Testis (tissue), 3 donors: Measurements from ENCODE around the gene TWSG1. TPM values are rescaled to one million over a fixed set of nuclear protein-coding genes. Genes with fewer than 3 reads are reported as not detected.
A peak's percentile ranks its signal among the peaks of the same experiment; 100 is the strongest.
"Not testable (repeated sequence)": the region's sequence is repeated elsewhere in the genome, so short reads cannot be mapped to it uniquely, and the experiment has no call there.

Experiments
- DNase-seq: peaks from one replicate; pipeline ENCODE4 v3.0.0-alpha.2; 2019
- H3K27ac ChIP-seq, 2 donors: fragments of 200-600 bp; sonication (generic); one replicate each; pipeline ENCODE4 v1.5.1; 2019
- H3K27me3 ChIP-seq: fragments of 200-600 bp; sonication (generic); one replicate; pipeline ENCODE4 v1.5.1; 2019
- H3K36me3 ChIP-seq: fragments of 200-600 bp; sonication (generic); one replicate; pipeline ENCODE4 v1.5.1; 2017; ENCODE audit warnings: low read depth; ENCODE audit errors: missing control alignments
- H3K4me1 ChIP-seq: fragments of 200-600 bp; sonication (generic); one replicate; pipeline ENCODE4 v1.5.1; 2019
- H3K4me3 ChIP-seq, 2 donors: fragments of 200-600 bp; sonication (generic); one replicate each; pipeline ENCODE4 v1.5.1; 2017 to 2019
- H3K9me3 ChIP-seq: fragments of 200-600 bp; sonication (generic); one replicate; pipeline ENCODE4 v1.5.1; 2017
- POLR2A ChIP-seq: fragments of 450-650 bp; IDR thresholded peaks from one replicate; pipeline ENCODE4 v1.6.1; 2017; ENCODE audit warnings: antibody characterized with exemption, mild to moderate bottlenecking, moderate library complexity
- WGBS, 2 donors: methylation state at CpG; one replicate each; pipeline ENCODE4 v1.1.5; 2018; 5-methylcytosine and 5-hydroxymethylcytosine counted together
- intact Hi-C: fragments of 100-400 bp; cut with DNase I; formaldehyde crosslinking; loops from one replicate; pipeline ENCODE4 v1.15.1; 2023; ENCODE audit warnings: low total_unique reads
- polyA plus RNA-seq: library from polyadenylated mRNA; stranded (reverse); fragments of 350-450 nt; fragmentation: Illumina TruSeq; extraction: RNeasy Lipid Tissue Mini Kit (QIAGEN cat#74804); gene quantifications from one replicate; pipeline ENCODE4 v1.2.3, GENCODE V29; 2014; ENCODE audit warnings: low read depth, low replicate concordance; ENCODE audit not compliant: insufficient read depth
- total RNA-seq, 2 donors: library from RNA; depleted of rRNA; stranded (reverse); fragments of >200 nt; gene quantifications; one replicate each; pipeline ENCODE4 v1.2.3, GENCODE V29; 2016
- TF ChIP-seq, protein P1 (sequence below), 3 experiments: fragments of 450-650 bp in 2 of 3; fragments of 200-600 bp in 1 of 3; sonication (generic) in 1 of 3; IDR thresholded peaks; one replicate each; pipeline ENCODE4 v1.5.1; 2016 to 2019; ENCODE audit warnings: antibody characterized with exemption in 3 of 3, mild to moderate bottlenecking in 2 of 3, moderate library complexity in 1 of 3

The TWSG1 gene
- total and polyA plus RNA-seq, 3 donors from 2014 or later, result 20.1 to 26.6 (median 23.8) TPM

DNA sequence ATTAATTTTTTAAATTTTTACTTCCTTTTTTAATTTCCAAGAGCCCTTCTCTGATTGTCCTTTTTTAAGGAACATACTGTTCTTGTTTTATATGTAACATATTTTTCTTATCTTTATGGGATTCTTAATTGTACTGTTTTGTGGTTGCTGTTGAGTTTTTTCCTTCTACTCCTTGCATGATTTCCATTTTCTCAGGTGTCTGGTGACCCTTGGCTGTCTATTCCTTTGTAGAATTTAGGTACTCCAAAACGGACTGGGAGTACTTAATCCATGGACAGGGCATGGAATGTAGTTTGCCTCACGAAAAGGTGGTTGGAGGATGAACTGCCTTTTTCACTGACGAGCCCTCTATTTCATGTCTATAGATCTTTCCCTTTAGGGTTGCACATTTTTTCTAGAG is 26.6 kb downstream of the TWSG1 start:
- Histone ChIP-seq H3K36me3 (no peaks in the 10 kb centered on the region), H3K27me3 (no peaks in the 10 kb centered on the region), H3K4me3 (no peak overlapping the region), H3K27ac (no peak overlapping the region), H3K9me3 (no peaks in the 10 kb centered on the region), H3K4me1 (peaks cover 4% of the 10 kb centered on the region)
- no peak for DNase-seq
- WGBS, 2 donors, result 57% methylated on average over 3 of the region's 3 CpGs
- intact Hi-C loops, result no loop called here
- TF ChIP-seq POLR2A, result no peak
- TF ChIP-seq, protein P1, sequence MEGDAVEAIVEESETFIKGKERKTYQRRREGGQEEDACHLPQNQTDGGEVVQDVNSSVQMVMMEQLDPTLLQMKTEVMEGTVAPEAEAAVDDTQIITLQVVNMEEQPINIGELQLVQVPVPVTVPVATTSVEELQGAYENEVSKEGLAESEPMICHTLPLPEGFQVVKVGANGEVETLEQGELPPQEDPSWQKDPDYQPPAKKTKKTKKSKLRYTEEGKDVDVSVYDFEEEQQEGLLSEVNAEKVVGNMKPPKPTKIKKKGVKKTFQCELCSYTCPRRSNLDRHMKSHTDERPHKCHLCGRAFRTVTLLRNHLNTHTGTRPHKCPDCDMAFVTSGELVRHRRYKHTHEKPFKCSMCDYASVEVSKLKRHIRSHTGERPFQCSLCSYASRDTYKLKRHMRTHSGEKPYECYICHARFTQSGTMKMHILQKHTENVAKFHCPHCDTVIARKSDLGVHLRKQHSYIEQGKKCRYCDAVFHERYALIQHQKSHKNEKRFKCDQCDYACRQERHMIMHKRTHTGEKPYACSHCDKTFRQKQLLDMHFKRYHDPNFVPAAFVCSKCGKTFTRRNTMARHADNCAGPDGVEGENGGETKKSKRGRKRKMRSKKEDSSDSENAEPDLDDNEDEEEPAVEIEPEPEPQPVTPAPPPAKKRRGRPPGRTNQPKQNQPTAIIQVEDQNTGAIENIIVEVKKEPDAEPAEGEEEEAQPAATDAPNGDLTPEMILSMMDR (IDR thresholded peaks at IDR 0.05), result no peak

DNA sequence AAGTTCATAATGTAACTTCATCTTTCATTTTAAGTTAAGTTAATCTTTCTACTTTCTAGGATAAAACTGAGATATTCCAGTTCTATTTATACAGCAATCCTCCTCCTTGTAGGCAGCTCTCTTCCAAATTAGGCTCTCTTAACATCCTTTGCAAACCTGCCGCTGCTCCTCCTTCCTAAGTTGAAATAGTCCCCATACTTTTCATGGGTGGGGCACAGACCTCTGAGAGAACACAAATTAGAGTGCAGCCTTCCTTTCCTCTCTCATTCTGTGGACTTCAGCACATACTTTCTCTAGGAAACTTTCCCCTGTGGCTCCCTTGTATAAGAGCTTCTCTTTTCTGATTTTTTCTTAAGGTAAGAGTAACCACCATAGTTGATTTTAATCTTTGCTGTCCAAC is 28.3 kb downstream of the TWSG1 start:
- H3K27ac ChIP-seq, result no peak overlapping the region
- DNase-seq, result no peak
- H3K9me3 ChIP-seq, result no peaks in the 10 kb centered on the region
- intact Hi-C loops, result no loop called here
- H3K4me1 ChIP-seq, result peaks cover 4% of the 10 kb centered on the region
- TF ChIP-seq, protein P1 (IDR thresholded peaks at IDR 0.05), result no peak
- TF ChIP-seq POLR2A, result no peak
- H3K4me3 ChIP-seq, result no peak overlapping the region
- 54 to 65% methylated on average over 1 of the region's 1 CpG for WGBS, 2 donors
- no peaks in the 10 kb centered on the region for H3K27me3 ChIP-seq
- no peaks in the 10 kb centered on the region for H3K36me3 ChIP-seq

DNA sequence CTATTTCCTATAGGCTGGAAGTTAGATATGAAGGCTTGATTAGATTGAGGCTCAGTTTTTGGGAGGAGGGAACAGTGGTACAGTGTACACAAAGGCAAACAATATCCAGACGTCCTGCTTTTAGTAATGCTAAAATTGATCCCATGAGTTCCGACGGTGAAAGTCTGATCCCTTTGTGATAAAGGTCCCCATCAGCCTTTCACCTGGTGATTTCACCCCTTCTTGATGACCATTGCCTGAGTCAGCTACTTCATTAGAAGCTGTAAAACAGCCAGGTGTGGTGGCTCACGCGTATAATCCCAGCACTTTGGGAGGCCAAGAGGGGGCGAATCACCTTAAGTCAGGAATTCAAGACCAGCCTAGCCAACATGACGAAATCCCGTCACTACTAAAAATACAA is 29.7 kb downstream of the TWSG1 start:
- Histone ChIP-seq H3K27me3 (no peaks in the 10 kb centered on the region), H3K4me3 (no peak overlapping the region), H3K36me3 (no peaks in the 10 kb centered on the region), H3K27ac (no peak overlapping the region), H3K9me3 (no peaks in the 10 kb centered on the region), H3K4me1 (peaks cover 4% of the 10 kb centered on the region)
- 91 to 94% methylated on average over 8 of the region's 8 CpGs for WGBS, 2 donors
- no peak for DNase-seq
- intact Hi-C loops, result no loop called here
- TF ChIP-seq, protein P1 (IDR thresholded peaks at IDR 0.05), result no peak

DNA sequence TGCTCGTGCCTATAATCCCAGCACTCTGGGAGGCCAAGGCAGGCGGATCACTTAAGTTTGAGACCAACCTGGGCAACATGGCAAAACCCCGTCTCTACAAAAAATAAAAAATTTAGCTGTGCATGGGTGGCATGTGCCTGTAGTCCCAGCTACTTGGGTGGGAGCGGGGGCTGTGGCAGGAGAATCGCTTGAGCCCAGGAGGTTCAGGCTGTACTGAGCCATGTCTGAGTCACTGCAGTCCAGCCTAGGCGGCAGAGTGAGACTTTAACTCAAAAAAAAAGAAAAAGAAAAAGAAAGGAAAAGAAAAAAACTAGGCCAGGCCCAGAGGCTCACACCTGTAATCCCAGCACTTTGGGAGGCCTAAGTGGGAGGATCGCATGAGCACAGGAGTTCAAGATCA is 30.8 kb downstream of the TWSG1 start:
- no peak for DNase-seq
- intact Hi-C loops, result no loop called here
- H3K4me1 ChIP-seq, result peaks cover 4% of the 10 kb centered on the region
- WGBS, 2 donors, result 85 to 95% methylated on average over 7 of the region's 7 CpGs
- no peak overlapping the region for H3K4me3 ChIP-seq
- no peaks in the 10 kb centered on the region for H3K9me3 ChIP-seq
- no peaks in the 10 kb centered on the region for H3K36me3 ChIP-seq
- H3K27ac ChIP-seq, result no peak overlapping the region
- H3K27me3 ChIP-seq, result no peaks in the 10 kb centered on the region
- no peak for TF ChIP-seq POLR2A
- TF ChIP-seq, protein P1 (IDR thresholded peaks at IDR 0.05), result no peak

DNA sequence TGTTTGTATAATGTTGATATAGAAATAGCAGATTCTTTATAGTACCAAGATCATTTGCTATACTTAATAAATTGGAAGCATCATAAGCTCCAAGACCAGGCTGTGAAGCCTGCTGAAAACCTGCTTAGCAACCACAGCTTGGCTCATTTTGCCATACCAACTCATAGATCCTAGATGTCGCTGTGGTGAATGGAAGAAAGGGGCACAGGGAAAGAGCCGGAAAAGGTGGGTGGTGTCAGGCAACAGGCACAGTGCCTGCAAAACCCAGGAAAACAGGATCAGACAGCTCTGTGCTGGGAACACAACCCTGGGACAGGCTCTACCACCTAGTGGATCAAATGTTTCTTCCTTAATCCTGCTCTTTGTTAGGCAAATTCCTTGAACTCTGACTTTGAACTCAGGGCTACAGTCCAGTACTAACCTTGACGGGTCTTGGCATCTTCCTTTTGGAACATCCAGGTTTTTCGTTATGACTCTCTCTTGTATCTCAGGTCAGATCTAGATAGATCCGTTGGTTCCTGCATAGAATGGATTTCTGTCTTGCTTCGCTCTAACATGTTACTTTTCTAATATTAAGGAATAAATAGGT is 31.6 kb downstream of the TWSG1 start:
- DNase-seq, result peak; percentile 30
- TF ChIP-seq, protein P1 (IDR thresholded peaks at IDR 0.05), result no peak
- no peak for TF ChIP-seq POLR2A
- intact Hi-C loops, result no loop called here
- no peaks in the 10 kb centered on the region for H3K9me3 ChIP-seq
- no peak overlapping the region for H3K4me3 ChIP-seq
- H3K27me3 ChIP-seq, result no peaks in the 10 kb centered on the region
- H3K36me3 ChIP-seq, result no peaks in the 10 kb centered on the region
- WGBS, 2 donors, result 51 to 57% methylated on average over 6 of the region's 6 CpGs
- peaks cover 4% of the 10 kb centered on the region for H3K4me1 ChIP-seq
- no peak overlapping the region for H3K27ac ChIP-seq

DNA sequence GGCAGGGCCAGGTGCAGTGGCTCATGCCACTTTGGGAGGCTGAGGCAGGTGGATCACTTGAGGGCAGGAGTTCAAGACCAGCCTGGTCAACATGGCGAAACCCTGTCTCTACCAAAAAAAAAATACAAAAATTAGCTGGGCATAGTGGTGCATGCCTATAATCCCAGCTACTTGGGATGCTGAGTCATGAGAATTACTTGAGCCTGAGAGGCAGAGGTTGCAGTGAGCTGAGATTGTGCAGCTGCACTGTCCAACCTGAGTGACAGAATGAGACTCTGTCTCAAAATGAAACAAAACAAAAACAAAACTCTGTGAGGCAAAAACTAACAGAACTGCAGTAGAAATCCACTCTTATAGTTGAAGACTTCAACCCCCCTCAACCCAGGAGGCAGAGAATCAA is 38.7 kb downstream of the TWSG1 start:
- DNase-seq, H3K27ac ChIP-seq, H3K4me1 ChIP-seq, H3K9me3 ChIP-seq, H3K36me3 ChIP-seq, intact Hi-C loops, H3K27me3 ChIP-seq, H3K4me3 ChIP-seq: not testable (repeated sequence)
- WGBS, 2 donors, result 89 to 95% methylated on average over 1 of the region's 1 CpG
